Upper lobe of right lung (tissue), 1 donor: Measurements from ENCODE around the gene CDKAL1. TPM values are rescaled to one million over a fixed set of nuclear protein-coding genes. Genes with fewer than 3 reads are reported as not detected.

Experiments
- ATAC-seq: fragments of 200-7000 bp; cut with Tn5 transposase; one replicate; pipeline ENCODE4 v1.9.1; 2020; ENCODE audit warnings: mild to moderate bottlenecking, moderate library complexity
- DNase-seq: peaks from one replicate; pipeline ENCODE4 v3.0.0-alpha.2; 2020
- H3K27ac ChIP-seq: fragments of 200-600 bp; one replicate; pipeline ENCODE4 v1.8.0; 2022
- H3K27me3 ChIP-seq: fragments of 200-600 bp; one replicate; pipeline ENCODE4 v1.8.0; 2022; ENCODE audit warnings: mild to moderate bottlenecking
- H3K36me3 ChIP-seq: fragments of 200-600 bp; one replicate; pipeline ENCODE4 v1.8.0; 2022
- H3K4me1 ChIP-seq: fragments of 200-600 bp; one replicate; pipeline ENCODE4 v1.8.0; 2022
- H3K4me3 ChIP-seq: fragments of 200-600 bp; one replicate; pipeline ENCODE4 v1.8.0; 2022; ENCODE audit warnings: mild to moderate bottlenecking
- H3K9me3 ChIP-seq: fragments of 200-600 bp; one replicate; pipeline ENCODE4 v1.8.0; 2022
- intact Hi-C: fragments of 100-400 bp; cut with DNase I; formaldehyde crosslinking; loops from one replicate; pipeline ENCODE4 v1.11.0; 2022
- total RNA-seq: library from RNA; stranded (reverse); fragmentation: NEBNext Ultra II Directional; extraction: Animal tissue kit (Norgen Biotek cat#: 25700); gene quantifications from one replicate; pipeline ENCODE4 v1.2.1, GENCODE V29; 2021
- TF ChIP-seq, protein P1 (sequence below): fragments of 200-600 bp; IDR thresholded peaks from one replicate; pipeline ENCODE4 v1.8.0; 2022; ENCODE audit warnings: antibody characterized with exemption
- donor health status: DM: no; HTN: yes; CAD: no; lungs with severe emphysema.

Gene CDKAL1
- total RNA-seq, 1 donor from 2014 or later = 16.0 TPM

DNA sequence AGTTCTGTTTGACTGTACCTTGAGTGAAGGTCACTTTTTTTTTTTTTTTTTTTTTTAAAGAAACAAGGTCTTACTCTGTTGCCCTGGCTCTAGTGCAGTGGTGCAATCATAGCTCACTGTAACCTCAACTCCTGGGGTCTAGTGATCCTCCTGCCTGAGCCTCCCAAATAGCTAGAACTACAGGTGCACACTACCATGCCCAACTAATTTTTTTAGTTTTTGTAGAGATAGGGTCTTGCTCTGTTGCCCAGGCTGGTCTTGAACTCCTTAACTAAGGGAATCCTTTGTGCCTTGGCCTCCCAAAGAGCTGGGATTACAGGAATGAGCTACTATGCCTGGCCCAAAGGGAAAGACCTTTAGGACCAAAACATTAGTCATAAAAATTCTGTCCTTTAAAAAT is 413.7 kb downstream of the CDKAL1 start:
- Histone ChIP-seq H3K4me3 (no peak overlapping the region), H3K27ac (no peak overlapping the region), H3K36me3 (no peaks in the 10 kb centered on the region), H3K27me3 (no peaks in the 10 kb centered on the region), H3K9me3 (no peaks in the 10 kb centered on the region), H3K4me1 (no peaks in the 10 kb centered on the region)
- TF ChIP-seq, protein P1, sequence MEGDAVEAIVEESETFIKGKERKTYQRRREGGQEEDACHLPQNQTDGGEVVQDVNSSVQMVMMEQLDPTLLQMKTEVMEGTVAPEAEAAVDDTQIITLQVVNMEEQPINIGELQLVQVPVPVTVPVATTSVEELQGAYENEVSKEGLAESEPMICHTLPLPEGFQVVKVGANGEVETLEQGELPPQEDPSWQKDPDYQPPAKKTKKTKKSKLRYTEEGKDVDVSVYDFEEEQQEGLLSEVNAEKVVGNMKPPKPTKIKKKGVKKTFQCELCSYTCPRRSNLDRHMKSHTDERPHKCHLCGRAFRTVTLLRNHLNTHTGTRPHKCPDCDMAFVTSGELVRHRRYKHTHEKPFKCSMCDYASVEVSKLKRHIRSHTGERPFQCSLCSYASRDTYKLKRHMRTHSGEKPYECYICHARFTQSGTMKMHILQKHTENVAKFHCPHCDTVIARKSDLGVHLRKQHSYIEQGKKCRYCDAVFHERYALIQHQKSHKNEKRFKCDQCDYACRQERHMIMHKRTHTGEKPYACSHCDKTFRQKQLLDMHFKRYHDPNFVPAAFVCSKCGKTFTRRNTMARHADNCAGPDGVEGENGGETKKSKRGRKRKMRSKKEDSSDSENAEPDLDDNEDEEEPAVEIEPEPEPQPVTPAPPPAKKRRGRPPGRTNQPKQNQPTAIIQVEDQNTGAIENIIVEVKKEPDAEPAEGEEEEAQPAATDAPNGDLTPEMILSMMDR = no peak
- DNase-seq = no peak
- intact Hi-C loops = no loop called here
- no peak for ATAC-seq

DNA sequence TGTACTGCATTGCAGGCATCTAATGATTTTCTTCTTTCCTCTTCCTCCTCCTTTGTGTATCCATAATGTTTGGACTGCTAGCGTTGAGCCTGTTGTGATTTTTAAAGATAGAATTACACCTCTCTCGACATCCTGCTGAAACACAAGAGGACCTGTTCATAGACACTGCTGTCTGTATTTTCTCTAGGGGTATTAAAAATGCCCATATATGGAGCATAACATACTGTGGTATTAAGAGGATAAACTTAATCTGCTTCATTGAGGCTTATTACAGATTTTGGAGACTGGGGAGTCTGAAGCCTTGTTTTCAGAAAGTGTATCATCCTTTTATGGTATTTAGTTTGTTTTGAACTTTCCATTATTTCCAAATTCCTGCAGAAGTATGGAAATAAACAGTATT is 414.3 kb downstream of the CDKAL1 start:
- no peaks in the 10 kb centered on the region for H3K27me3 ChIP-seq
- no peak overlapping the region for H3K27ac ChIP-seq
- H3K9me3 ChIP-seq = no peaks in the 10 kb centered on the region
- no peaks in the 10 kb centered on the region for H3K4me1 ChIP-seq
- TF ChIP-seq, protein P1 = no peak
- ATAC-seq = no peak
- intact Hi-C loops = no loop called here
- H3K4me3 ChIP-seq = no peak overlapping the region
- H3K36me3 ChIP-seq = no peaks in the 10 kb centered on the region
- no peak for DNase-seq

- Histone ChIP-seq H3K36me3 (no peaks in the 10 kb centered on the region), H3K4me3 (no peak overlapping the region), H3K27ac (no peak overlapping the region), H3K27me3 (no peaks in the 10 kb centered on the region), H3K9me3 (no peaks in the 10 kb centered on the region), H3K4me1 (no peaks in the 10 kb centered on the region)
- ATAC-seq = no peak
- DNase-seq = no peak
- TF ChIP-seq, protein P1 = no peak
- intact Hi-C loops = no loop called here
These were observed 414.9 kb downstream of the CDKAL1 start for GRCh38 chr6:20949138-20949537.

GRCh38 chr6:20952699-20953474 is 418.6 kb downstream of the CDKAL1 start:
- Histone ChIP-seq H3K9me3 (no peaks in the 10 kb centered on the region), H3K27me3 (no peaks in the 10 kb centered on the region), H3K4me1 (no peaks in the 10 kb centered on the region), H3K36me3 (no peaks in the 10 kb centered on the region), H3K27ac (no peak overlapping the region), H3K4me3 (no peak overlapping the region)
- TF ChIP-seq, protein P1 = no peak
- intact Hi-C loops = no loop called here
- ATAC-seq (no peak), DNase-seq (no peak)

GRCh38 chr6:20954315-20954714 is 420.1 kb downstream of the CDKAL1 start:
- no peak for DNase-seq
- Histone ChIP-seq H3K4me3 (no peak overlapping the region), H3K4me1 (no peaks in the 10 kb centered on the region), H3K36me3 (no peaks in the 10 kb centered on the region), H3K27me3 (no peaks in the 10 kb centered on the region), H3K9me3 (no peaks in the 10 kb centered on the region), H3K27ac (no peak overlapping the region)
- intact Hi-C loops = no loop called here
- no peak for ATAC-seq
- TF ChIP-seq, protein P1 = no peak
